ENCODE results near the gene KIF16B.

DNA sequence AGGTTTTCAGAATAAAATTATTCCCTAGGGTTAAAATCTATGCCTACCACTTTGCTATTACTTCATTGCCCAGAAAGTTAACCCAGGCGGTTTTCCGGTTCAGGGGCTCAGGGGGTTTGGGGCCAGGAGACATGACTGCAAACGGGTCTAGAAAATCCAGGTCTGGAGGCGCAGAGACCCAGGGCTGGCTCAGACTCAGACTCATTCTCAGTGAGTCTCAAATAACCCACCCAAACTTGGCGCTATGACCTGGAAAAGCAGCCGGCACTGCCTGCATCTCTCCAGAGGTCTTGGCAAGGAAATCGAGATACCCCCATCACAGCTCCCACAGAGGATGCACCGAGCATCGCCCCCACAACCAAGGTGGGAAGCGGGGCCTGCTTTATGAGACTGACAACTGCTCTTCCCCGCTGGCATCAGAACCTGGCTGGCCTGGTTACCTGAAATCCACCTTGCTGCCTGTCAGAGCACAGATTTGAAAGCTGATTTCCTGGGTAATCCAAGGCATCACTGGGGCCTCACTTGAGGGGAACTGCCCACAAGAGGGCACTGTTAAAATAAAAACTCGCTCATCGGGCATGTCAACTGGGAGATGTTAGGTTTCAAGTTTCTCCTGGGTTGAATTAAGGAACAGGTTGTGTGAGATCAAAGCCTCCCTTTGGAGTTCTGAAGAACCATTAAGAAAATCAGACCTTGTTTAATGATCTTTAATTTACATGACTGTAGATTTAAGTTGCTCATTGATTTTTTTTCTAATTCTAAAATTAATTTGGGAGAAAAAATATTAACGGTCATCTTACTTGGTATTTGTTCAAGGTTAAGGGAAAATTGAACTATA lies 55.1 kb downstream of the KIF16B start:
- TF ChIP-seq, protein P1, sequence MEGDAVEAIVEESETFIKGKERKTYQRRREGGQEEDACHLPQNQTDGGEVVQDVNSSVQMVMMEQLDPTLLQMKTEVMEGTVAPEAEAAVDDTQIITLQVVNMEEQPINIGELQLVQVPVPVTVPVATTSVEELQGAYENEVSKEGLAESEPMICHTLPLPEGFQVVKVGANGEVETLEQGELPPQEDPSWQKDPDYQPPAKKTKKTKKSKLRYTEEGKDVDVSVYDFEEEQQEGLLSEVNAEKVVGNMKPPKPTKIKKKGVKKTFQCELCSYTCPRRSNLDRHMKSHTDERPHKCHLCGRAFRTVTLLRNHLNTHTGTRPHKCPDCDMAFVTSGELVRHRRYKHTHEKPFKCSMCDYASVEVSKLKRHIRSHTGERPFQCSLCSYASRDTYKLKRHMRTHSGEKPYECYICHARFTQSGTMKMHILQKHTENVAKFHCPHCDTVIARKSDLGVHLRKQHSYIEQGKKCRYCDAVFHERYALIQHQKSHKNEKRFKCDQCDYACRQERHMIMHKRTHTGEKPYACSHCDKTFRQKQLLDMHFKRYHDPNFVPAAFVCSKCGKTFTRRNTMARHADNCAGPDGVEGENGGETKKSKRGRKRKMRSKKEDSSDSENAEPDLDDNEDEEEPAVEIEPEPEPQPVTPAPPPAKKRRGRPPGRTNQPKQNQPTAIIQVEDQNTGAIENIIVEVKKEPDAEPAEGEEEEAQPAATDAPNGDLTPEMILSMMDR (IDR thresholded peaks at IDR 0.05): peak; percentile 74
- TF ChIP-seq ZFX (IDR thresholded peaks at IDR 0.05; ENCODE audit: borderline replicate concordance): no peak
